GM18499 (cell line): ENCODE data around the gene FAM237B.
A peak's percentile ranks its signal among the peaks of the same experiment; 100 is the strongest.
"Not testable (repeated sequence)": the region's sequence is repeated elsewhere in the genome, so short reads cannot be mapped to it uniquely, and the experiment has no call there.

Source experiments
- ATAC-seq: cut with Tn5 transposase; IDR thresholded peaks from one replicate; pipeline ENCODE4 v1.9.1; 2021; ENCODE audit warnings: moderate number of reproducible peaks; ENCODE audit not compliant: insufficient read depth, unreplicated experiment

The FAM237B gene

DNA sequence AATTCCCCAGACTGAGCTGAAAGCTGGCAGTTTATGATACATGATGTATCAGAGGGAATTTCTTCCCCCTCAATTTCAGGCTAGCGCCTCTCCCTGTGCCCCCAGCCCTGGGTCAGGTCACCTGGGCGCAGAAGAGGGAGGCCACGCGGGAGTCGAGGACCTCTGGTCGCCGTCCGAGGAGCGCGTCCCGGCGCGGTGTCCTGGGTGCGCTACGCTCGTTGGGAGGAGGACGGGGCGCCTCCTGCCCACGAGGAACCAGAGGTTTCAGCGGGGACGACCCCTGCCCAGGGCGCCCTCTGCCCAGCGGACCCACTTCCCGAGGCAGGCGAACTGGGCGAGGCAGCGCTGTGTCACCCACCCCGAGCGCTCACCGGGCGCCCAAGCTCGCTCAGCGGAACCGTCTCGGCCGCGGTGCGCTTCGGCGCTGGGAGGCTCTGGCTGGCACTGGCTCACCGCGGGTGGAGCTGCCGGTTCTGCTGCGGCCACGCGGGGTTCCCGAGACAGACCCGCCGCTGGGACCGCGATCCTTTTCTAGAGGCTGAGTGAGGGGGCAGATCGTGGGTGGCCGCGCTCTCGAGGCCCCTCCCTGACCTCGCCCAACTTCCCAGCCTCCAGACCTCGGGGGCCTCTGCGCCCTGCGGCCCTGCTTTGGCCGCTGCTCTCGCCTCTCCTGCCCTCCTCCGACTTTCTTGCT is at the start of gene FAM237B:
FAM237B (minus strand) TSS at position 504 of the 694 bp plus-strand sequence. CDS start 1,556 bp downstream, outside the sequence.
- no peak for ATAC-seq

DNA sequence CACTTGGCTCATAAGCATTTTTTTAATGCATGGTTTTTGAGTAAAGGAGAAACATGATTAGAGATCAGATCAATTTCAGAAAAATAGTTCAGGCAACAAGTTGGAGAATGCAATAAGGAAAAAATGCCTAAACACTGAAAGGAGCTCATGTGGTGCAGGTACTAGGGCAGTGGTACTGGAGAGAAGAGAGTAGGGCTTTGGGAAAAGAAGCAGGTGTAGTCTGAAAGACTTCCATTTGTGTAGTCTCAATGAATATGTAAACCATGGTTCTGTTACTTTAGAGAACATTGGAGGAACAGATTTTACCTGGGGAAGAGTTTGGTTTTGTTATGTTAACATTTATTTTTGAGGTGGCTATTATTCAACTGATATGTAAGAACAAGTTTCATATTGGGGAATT is 30.9 kb upstream of the FAM237B start:
- ATAC-seq: no peak

GRCh38 chr7:90350032-90350431 is 28.9 kb upstream of the FAM237B start:
- ATAC-seq: not testable (repeated sequence)

- ATAC-seq: no peak
These were observed 28.2 kb upstream of the FAM237B start for GRCh38 chr7:90349305-90349704.

DNA sequence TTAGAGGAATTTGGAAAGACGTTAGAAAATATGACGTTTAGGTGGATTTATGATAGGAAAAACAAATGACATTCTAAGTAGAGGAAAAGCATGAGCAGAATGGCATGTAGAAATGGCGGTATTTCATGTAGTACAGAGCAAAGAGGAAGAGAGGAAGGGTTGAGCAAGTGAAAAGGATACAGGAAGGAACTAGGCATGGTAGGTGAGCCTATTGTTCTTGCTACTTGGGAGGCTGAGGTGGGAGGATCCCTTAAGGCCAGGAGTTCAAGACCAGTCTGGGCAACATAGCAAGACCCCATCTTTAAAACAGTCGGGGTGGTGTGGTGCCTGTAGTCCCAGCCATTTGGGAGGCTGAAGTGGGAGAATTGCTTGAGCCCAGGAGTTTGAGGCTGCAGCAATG is 26.7 kb upstream of the FAM237B start:
- ATAC-seq: no peak

DNA sequence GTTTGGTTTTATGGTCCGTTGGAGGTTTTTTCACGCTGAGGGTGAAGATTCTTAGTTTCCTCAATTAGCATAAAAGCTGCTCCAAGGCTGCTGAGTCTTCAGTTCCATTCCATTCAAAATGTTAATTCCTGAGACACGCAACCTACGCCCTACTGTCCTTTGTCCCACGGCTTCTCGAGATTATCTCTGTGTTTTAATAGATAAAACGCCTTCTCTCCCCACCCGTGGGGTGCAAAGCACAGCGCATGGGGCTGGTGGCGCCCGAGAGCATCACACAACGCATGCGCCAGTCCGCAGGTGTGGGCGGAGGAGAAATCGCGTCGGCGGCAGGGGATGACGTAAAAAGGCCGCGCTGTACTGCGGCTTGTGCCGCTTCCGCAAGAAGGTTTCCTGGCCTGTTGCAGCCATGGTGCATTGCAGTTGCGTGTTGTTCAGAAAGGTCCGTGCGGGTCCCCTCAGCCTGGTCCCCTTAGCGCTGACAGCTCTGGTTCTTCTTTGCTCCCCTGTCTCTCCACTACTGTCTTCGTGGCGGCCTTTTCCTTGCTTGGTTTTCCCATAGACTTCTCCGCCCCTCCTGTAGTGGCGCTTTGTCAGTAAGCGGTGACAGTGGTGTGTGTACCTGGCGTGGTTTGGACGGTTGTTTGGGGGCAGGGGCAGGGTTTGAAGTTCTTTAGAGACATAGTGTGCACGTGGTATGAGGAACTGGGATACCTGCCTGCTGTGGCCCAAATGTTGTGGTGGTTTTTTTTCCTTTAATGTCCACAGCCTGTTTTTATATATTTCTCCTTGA is 25.4 kb upstream of the FAM237B start, which contains the start of gene GTPBP10:
GTPBP10 (plus strand) TSS at position 381 of the 790 bp plus-strand sequence; CDS start at position 407, 26 bp downstream.
- peak; percentile 94 for ATAC-seq

DNA sequence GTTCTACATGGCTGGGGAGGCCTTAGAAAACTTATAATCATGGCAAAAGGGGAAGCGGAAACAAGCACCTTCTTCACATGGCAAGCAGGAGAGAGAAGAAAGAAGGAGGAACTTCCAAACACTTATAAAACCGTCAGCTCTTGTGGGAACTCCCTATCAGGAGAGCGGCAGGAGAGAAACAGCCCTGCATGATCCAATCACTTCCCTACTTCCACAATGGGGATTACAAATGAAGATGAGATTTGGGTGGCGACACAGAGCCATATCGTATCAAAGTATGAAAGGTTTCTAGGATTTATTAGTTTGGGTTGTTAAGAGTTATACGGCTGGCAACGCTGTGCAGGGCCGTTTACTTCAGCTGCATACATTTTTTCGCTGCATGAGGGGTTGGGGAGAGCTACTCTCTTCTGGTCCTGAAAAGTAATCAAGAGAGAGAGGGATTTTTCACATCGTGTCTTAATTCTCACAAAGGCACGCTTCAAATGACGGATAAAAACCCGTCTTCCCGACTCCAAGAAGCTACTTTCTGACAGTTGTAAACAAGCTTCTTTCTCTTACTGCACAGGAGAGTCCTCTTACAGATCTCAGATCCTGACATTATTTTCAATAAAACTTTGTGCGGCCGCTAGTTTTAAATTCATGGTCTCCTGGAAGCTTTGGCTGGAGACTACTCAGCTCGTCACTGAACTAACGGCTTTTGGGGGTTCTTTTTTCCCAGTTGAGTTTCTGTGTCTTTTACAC is 24.7 kb upstream of the FAM237B start:
- ATAC-seq: no peak

GRCh38 chr7:90345016-90345415 is 23.9 kb upstream of the FAM237B start:
- ATAC-seq: no peak

- ATAC-seq: no peak
These were observed 16.0 kb upstream of the FAM237B start for GRCh38 chr7:90337106-90337505.

DNA sequence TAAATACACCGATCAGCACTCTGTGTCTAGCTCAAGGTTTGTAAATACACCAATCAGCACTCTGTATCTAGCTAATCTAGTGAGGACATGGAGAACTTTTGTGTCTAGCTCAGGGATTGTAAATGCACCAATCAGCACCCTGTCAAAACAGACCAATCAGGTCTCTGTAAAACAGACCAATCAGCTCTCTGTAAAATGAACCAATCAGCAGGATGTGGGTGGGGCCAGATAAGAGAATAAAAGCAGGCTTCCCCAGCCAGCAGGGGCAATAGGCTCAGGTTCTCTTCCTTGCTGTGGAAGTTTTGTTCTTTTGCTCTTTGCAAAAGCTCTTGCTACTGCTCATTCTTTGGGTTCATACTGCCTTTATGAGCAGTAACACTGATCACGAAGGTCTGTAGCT is 13.8 kb upstream of the FAM237B start:
- ATAC-seq: not testable (repeated sequence)

DNA sequence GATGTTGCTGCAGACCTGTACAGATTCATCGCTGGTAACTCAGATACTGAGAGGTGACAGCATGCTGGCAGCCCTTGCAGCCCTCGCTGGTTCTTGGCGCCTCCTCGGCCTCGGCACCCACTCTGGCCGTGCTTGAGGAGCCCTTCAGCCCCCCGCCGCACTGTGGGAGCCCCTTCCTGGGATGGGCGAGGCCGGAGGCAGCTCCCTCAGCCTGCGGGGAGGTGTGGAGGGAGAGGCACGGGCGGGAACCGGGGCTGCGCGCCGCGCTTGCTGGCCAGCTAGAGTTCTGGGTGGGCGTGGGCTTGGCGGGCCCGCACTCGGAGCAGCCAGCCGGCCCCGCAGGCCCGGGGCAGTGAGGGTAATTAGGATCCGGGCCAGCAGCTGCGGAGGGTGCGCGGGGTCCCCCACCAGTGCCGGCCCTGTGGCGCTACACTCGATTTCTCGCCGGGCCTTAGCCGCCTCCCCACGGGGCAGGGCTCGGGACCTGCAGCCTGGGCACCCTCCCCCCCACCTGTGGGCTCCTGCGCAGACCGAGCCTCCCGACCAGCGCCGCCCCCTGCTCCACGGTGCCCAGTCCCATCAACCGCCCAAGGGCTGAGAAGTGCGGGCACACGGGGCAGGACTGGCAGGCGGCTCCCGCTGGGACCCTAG is 13.2 kb upstream of the FAM237B start:
- no peak for ATAC-seq

GRCh38 chr7:90326500-90326899 is 5.4 kb upstream of the FAM237B start:
- ATAC-seq: no peak

GRCh38 chr7:90322837-90323236 is 1.7 kb upstream of the FAM237B start:
- ATAC-seq: no peak

DNA sequence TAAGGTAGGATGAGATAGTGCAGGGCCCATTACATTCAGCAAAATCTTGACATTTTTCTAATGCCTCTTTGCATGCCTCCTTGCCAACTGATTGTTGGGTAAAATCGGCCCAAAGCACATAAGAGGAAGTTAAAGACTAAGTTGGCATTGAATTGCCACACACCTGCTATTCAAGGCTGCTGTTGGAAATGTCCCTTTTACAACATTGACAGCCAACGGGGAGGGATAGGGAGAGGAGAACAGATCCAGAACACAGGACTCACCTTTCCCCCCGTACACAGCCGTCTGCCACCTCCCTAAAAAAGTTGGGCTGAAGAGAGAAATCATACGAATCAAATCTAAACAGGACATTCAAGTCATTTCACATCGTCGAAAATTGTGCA is 695 bp downstream of the FAM237B start:
- ATAC-seq: no peak

DNA sequence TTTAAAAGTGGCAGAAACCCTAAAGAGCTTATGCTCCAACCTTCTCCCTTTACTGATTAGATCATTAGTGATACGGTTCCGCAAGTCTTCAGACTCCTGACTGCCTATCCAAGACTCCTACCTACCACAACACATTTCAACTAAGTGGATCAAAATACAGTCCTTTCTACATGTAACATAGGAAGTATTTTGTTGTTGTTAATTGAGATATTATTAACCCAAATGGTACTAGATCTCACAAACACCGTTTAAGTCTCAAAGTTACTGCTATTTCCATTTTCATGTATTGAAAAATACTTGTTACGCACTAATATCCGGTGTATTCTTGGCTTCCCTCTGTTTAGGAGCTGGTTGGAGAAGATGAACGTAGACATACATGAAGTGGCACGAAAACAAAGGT is 1.1 kb downstream of the FAM237B start:
- ATAC-seq: no peak

GRCh38 chr7:90313907-90314306 is 7.2 kb downstream of the FAM237B start:
- no peak for ATAC-seq

- no peak for ATAC-seq
These were observed 8.4 kb downstream of the FAM237B start for GRCh38 chr7:90312745-90313144.

DNA sequence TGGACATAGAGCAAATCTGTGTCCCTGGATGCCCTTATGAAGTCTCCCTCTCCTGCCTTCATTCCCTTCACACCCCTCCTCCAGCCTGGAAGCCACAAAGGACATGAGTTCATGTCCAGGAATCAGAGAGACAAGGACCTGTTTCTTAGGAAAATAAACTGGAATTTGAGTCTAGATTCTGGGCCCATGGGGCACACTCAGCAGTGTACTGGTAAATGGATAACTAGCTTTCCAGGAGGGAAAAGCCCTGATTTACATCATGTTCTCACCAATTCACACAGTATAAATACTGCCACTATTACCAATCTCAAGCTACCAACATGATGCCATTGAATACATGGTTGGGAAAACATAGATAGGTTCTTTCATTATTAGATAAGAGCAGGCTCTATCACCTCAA is 9.9 kb downstream of the FAM237B start:
- ATAC-seq: no peak

GRCh38 chr7:90309872-90310271 is 11.2 kb downstream of the FAM237B start:
- ATAC-seq: no peak

DNA sequence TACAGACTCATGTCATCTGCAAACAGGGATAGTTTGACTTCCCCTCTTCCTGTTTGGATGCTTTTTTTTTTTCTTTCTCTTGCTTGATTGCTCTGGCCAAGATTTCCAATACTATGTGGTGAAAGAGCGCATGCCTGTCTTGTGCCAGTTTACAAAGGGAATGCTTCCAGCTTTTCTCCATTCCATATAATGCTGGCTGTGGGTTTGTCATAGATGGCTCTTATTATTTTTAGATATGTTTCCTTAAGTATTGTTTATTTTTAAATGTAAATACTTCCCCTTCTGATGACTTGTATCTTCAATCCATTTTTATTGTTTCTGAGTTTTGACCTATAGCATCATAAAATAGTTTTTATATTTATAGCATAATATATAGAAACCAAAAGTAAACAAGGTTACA is 17.9 kb downstream of the FAM237B start:
- no peak for ATAC-seq
